ENCODE results near the gene HNRNPF.
A peak's percentile ranks its signal among the peaks of the same experiment; 100 is the strongest.
"Not testable (repeated sequence)": the region's sequence is repeated elsewhere in the genome, so short reads cannot be mapped to it uniquely, and the experiment has no call there.

The HNRNPF gene

GRCh38 chr10:43408710-43409384, at the start of gene HNRNPF:
HNRNPF (minus strand) TSS chr10:43409186; CDS start chr10:43387884, 21,302 bp downstream.
- DNase-seq = peak; percentile 75

GRCh38 chr10:43458227-43458626, 49.2 kb upstream of the HNRNPF start:
- no peak for DNase-seq

GRCh38 chr10:43456561-43456960, 47.6 kb upstream of the HNRNPF start:
- not testable (repeated sequence) for DNase-seq

- not testable (repeated sequence) for DNase-seq
These were observed 45.0 kb upstream of the HNRNPF start for GRCh38 chr10:43454025-43454424.

GRCh38 chr10:43453266-43453831, 44.4 kb upstream of the HNRNPF start:
- DNase-seq = no peak

- DNase-seq = no peak
These were observed 43.4 kb upstream of the HNRNPF start for GRCh38 chr10:43452356-43452914.

- no peak for DNase-seq
These were observed 39.8 kb upstream of the HNRNPF start for GRCh38 chr10:43448742-43449141.

- DNase-seq = not testable (repeated sequence)
These were observed 37.4 kb upstream of the HNRNPF start for GRCh38 chr10:43446219-43447017.

GRCh38 chr10:43444897-43445466, 36.0 kb upstream of the HNRNPF start:
- DNase-seq = no peak

- DNase-seq = no peak
These were observed 35.3 kb upstream of the HNRNPF start for GRCh38 chr10:43444323-43444722.

GRCh38 chr10:43440463-43441134, 31.6 kb upstream of the HNRNPF start:
- no peak for DNase-seq

GRCh38 chr10:43437141-43437870, 28.3 kb upstream of the HNRNPF start:
- no peak for DNase-seq

- DNase-seq = peak; percentile 30
These were observed 27.5 kb upstream of the HNRNPF start, which contains the start of gene ZNF487 for GRCh38 chr10:43436291-43437140. ZNF487 (plus strand) TSS chr10:43437111; CDS start chr10:43475814, 38,703 bp downstream.

- DNase-seq = no peak
These were observed 22.1 kb upstream of the HNRNPF start for GRCh38 chr10:43430926-43431663.

GRCh38 chr10:43427166-43427825, 18.3 kb upstream of the HNRNPF start:
- DNase-seq = no peak

- not testable (repeated sequence) for DNase-seq
These were observed 17.5 kb upstream of the HNRNPF start for GRCh38 chr10:43426476-43426875.

- DNase-seq = no peak
These were observed 15.4 kb upstream of the HNRNPF start for GRCh38 chr10:43424416-43424815.

GRCh38 chr10:43421944-43422343, 13.0 kb upstream of the HNRNPF start:
- not testable (repeated sequence) for DNase-seq

GRCh38 chr10:43421519-43421918, 12.5 kb upstream of the HNRNPF start:
- DNase-seq = no peak

GRCh38 chr10:43421201-43421507, 12.2 kb upstream of the HNRNPF start:
- no peak for DNase-seq
